Adrenal gland (tissue), 12 donors: ENCODE data around the gene EPHA6. TPM values are rescaled to one million over a fixed set of nuclear protein-coding genes. Genes with fewer than 3 reads are reported as not detected.

ENCODE experiments used
- DNase-seq, 7 donors: peaks; one replicate each; pipeline ENCODE4 v3.0.0-alpha.2; 2019 to 2020
- H3K27ac ChIP-seq, 5 donors: fragments of 200-600 bp; sonication (generic) in 4 of 5; 1 replicate in 3 of 5; 2 replicates in 2 of 5; pipeline versions ENCODE4 v1.5.1 to v1.8.0; 2016 to 2020; ENCODE audit warnings: mild to moderate bottlenecking in 1 of 5
- H3K27me3 ChIP-seq: fragments of 200-600 bp; 2 replicates; pipeline ENCODE4 v1.8.0; 2021
- H3K36me3 ChIP-seq, 2 donors: fragments of 200-600 bp; replicated peaks in 1 of 2; 1 replicate in 1 of 2; 2 replicates in 1 of 2; pipeline versions ENCODE4 v1.5.1 to v1.8.0; 2018 to 2022
- H3K4me1 ChIP-seq, 2 donors: fragments of 200-600 bp; replicated peaks in 1 of 2; 1 replicate in 1 of 2; 2 replicates in 1 of 2; pipeline versions ENCODE4 v1.5.1 to v1.8.0; 2018 to 2021
- H3K4me3 ChIP-seq, 4 donors: fragments of 200-600 bp; sonication (generic) in 3 of 4; one replicate each; pipeline ENCODE4 v1.5.1; 2016 to 2018
- H3K9me3 ChIP-seq, 3 donors: fragments of 200-600 bp; sonication (generic) in 1 of 3; replicated peaks in 1 of 3; 1 replicate in 2 of 3; 2 replicates in 1 of 3; pipeline versions ENCODE4 v1.5.1 to v1.8.0; 2016 to 2021
- CTCF ChIP-seq, 6 experiments: fragments of 450-650 bp in 4 of 6; fragments of 200-600 bp in 2 of 6; sonication (generic) in 1 of 6; IDR thresholded peaks; 1 replicate in 5 of 6; 2 replicates in 1 of 6; pipeline versions ENCODE4 v1.5.1 to v1.8.0; 2016 to 2021; ENCODE audit warnings: antibody characterized with exemption in 6 of 6, mild to moderate bottlenecking in 2 of 6, moderate library complexity in 1 of 6
- POLR2A ChIP-seq, 2 donors: fragments of 450-650 bp; IDR thresholded peaks; one replicate each; pipeline ENCODE4 v1.6.1; 2017; ENCODE audit warnings: antibody characterized with exemption in 2 of 2, mild to moderate bottlenecking in 2 of 2, moderate library complexity in 1 of 2
- WGBS, 4 donors: extraction: QIAGEN DNeasy Blood & Tissue Kit in 2 of 4; methylation state at CpG; one replicate each; pipeline versions ENCODE4 v1.1.5 to v1.1.7; 2013 to 2017; 5-methylcytosine and 5-hydroxymethylcytosine counted together
- intact Hi-C, 2 donors: fragments of 100-400 bp; cut with DNase I; formaldehyde crosslinking; loops; one replicate each; pipeline versions ENCODE4 v1.14.1 to v1.15.0; 2022 to 2023
- polyA plus RNA-seq, 3 donors: library from polyadenylated mRNA; stranded (reverse); fragments of 200-250 nt in 2 of 3; fragments of 350-450 nt in 1 of 3; fragmentation: Illumina TruSeq in 1 of 3; extraction: RNeasy Lipid Tissue Mini Kit (QIAGEN cat#74804) in 1 of 3; gene quantifications; one replicate each; pipeline ENCODE4 v1.2.3, GENCODE V29; 2013 to 2014
- total RNA-seq, 9 donors: library from RNA; depleted of rRNA in 4 of 9; stranded (reverse); fragments of >200 nt in 4 of 9; fragments of 120-200 nt in 1 of 9; fragmentation: NEBNext Ultra II Directional in 1 of 9; extraction: Animal tissue kit (Norgen Biotek cat#: 25700) in 1 of 9; gene quantifications; one replicate each; pipeline versions ENCODE4 v1.1.0 to v1.2.4, GENCODE V29; 2013 to 2023
- donor health status: healthy with polysubstance abuse.
- donor health status: Bipolar disorder and iron deficiency.
- donor health status: DM: yes; HTN: yes; CAD: no.
- donor health status: DM: no; HTN: no; CAD: no.
- donor health status: DM: no; HTN: no; CAD: no.
- donor health status: DM: yes; HTN: yes; CAD: no.

EPHA6 gene
- total and polyA plus RNA-seq, 12 donors, result 0.07 to 2.1 (median 0.07) TPM; not detected in 9

- no peaks in the 10 kb centered on the region for H3K36me3 ChIP-seq
- H3K4me3 ChIP-seq, result no peak overlapping the region
- no peak overlapping the region for H3K27ac ChIP-seq
- 76 to 85% (median 79%) methylated on average over 2 of the region's 2 CpGs for whole genome bisulfite sequencing, 4 donors
- DNase-seq, result no peak
- no peak for TF ChIP-seq CTCF (IDR thresholded peaks at IDR 0.05)
- TF ChIP-seq POLR2A (IDR thresholded peaks at IDR 0.05), result no peak
- H3K27me3 ChIP-seq, result no peaks in the 10 kb centered on the region
- H3K9me3 ChIP-seq, result no peaks in the 10 kb centered on the region
- no peaks in the 10 kb centered on the region for H3K4me1 ChIP-seq
- intact Hi-C loops, result no loop called here
These were observed 907.1 kb downstream of the EPHA6 start for GRCh38 chr3:97721446-97721845.

GRCh38 chr3:97736928-97737327 lies 922.5 kb downstream of the EPHA6 start:
- no peaks in the 10 kb centered on the region for H3K9me3 ChIP-seq
- WGBS, 4 donors, result 18 to 59% (median 35%) methylated on average over 3 of the region's 3 CpGs
- TF ChIP-seq POLR2A (IDR thresholded peaks at IDR 0.05) (no peak), CTCF (IDR thresholded peaks at IDR 0.05) (no peak)
- no peaks in the 10 kb centered on the region for H3K27me3 ChIP-seq
- no peak overlapping the region for H3K27ac ChIP-seq
- H3K4me3 ChIP-seq, result no peak overlapping the region
- DNase-seq, result no peak
- H3K36me3 ChIP-seq, result no peaks in the 10 kb centered on the region
- no peaks in the 10 kb centered on the region for H3K4me1 ChIP-seq
- intact Hi-C loops, result no loop called here

- Histone ChIP-seq H3K36me3 (no peaks in the 10 kb centered on the region), H3K4me1 (no peaks in the 10 kb centered on the region), H3K4me3 (no peak overlapping the region), H3K9me3 (no peaks in the 10 kb centered on the region), H3K27ac (no peak overlapping the region), H3K27me3 (no peaks in the 10 kb centered on the region)
- intact Hi-C loops, result no loop called here
- WGBS, 4 donors, result 52 to 80% (median 69%) methylated on average over 1 of the region's 1 CpG
- no peak for DNase-seq
- TF ChIP-seq CTCF (IDR thresholded peaks at IDR 0.05), result no peak
- TF ChIP-seq POLR2A (IDR thresholded peaks at IDR 0.05), result no peak
These were observed 924.4 kb downstream of the EPHA6 start for GRCh38 chr3:97738761-97739160.

- H3K9me3 ChIP-seq, result no peaks in the 10 kb centered on the region
- H3K27me3 ChIP-seq, result no peaks in the 10 kb centered on the region
- TF ChIP-seq CTCF (IDR thresholded peaks at IDR 0.05), result no peak
- TF ChIP-seq POLR2A (IDR thresholded peaks at IDR 0.05), result no peak
- WGBS, 4 donors, result 72 to 84% (median 79%) methylated on average over 3 of the region's 3 CpGs
- intact Hi-C loops, result no loop called here
- no peaks in the 10 kb centered on the region for H3K4me1 ChIP-seq
- H3K4me3 ChIP-seq, result no peak overlapping the region
- no peak for DNase-seq
- H3K27ac ChIP-seq, result no peak overlapping the region
- no peaks in the 10 kb centered on the region for H3K36me3 ChIP-seq
These were observed 927.6 kb downstream of the EPHA6 start for GRCh38 chr3:97742036-97742435.
